ENCODE measurements around the gene NEK7.

The NEK7 gene

GRCh38 chr1:198151688-198152087, 5.1 kb upstream of the NEK7 start:
- no peaks in the 10 kb centered on the region for H3K9me3 ChIP-seq
- H3K36me3 ChIP-seq: no peaks in the 10 kb centered on the region
- no peak for TF ChIP-seq CTCF (IDR thresholded peaks at IDR 0.05; ENCODE audit: low read depth, low read length)
- no peaks in the 10 kb centered on the region for H3K27me3 ChIP-seq
- no peaks in the 10 kb centered on the region for H3K4me1 ChIP-seq
- H3K4me3 ChIP-seq (ENCODE audit: low read depth, low read length): no peak overlapping the region
- DNase-seq: no peak

- H3K27me3 ChIP-seq: no peaks in the 10 kb centered on the region
- H3K4me3 ChIP-seq (ENCODE audit: low read depth, low read length): no peak overlapping the region
- H3K36me3 ChIP-seq: no peaks in the 10 kb centered on the region
- no peak for DNase-seq
- H3K4me1 ChIP-seq: no peaks in the 10 kb centered on the region
- H3K9me3 ChIP-seq: no peaks in the 10 kb centered on the region
- TF ChIP-seq CTCF (IDR thresholded peaks at IDR 0.05; ENCODE audit: low read depth, low read length): no peak
Measured at GRCh38 chr1:198153103-198153502, 3.7 kb upstream of the NEK7 start.

GRCh38 chr1:198153804-198154203, 3.0 kb upstream of the NEK7 start:
- TF ChIP-seq CTCF (IDR thresholded peaks at IDR 0.05; ENCODE audit: low read depth, low read length): no peak
- Histone ChIP-seq H3K4me1 (no peaks in the 10 kb centered on the region), H3K27me3 (no peaks in the 10 kb centered on the region), H3K36me3 (no peaks in the 10 kb centered on the region), H3K4me3 (ENCODE audit: low read depth, low read length) (no peak overlapping the region), H3K9me3 (no peaks in the 10 kb centered on the region)
- DNase-seq: no peak

- Histone ChIP-seq H3K9me3 (no peaks in the 10 kb centered on the region), H3K27me3 (no peaks in the 10 kb centered on the region), H3K4me1 (peaks cover 3% of the 10 kb centered on the region; the same call in 1 of the 2 replicates), H3K36me3 (no peaks in the 10 kb centered on the region), H3K4me3 (ENCODE audit: low read depth, low read length) (no peak overlapping the region)
- no peak for DNase-seq
- TF ChIP-seq CTCF (IDR thresholded peaks at IDR 0.05; ENCODE audit: low read depth, low read length): no peak
Measured at GRCh38 chr1:198155253-198155652, 1.5 kb upstream of the NEK7 start.

- H3K4me3 ChIP-seq (ENCODE audit: low read depth, low read length): peak overlapping the region; percentile 74
- peak; percentile 88 for TF ChIP-seq CTCF (IDR thresholded peaks at IDR 0.05; ENCODE audit: low read depth, low read length)
- no peaks in the 10 kb centered on the region for H3K36me3 ChIP-seq
- H3K27me3 ChIP-seq: no peaks in the 10 kb centered on the region
- DNase-seq: peak; percentile 70
- no peaks in the 10 kb centered on the region for H3K9me3 ChIP-seq
- peaks cover 3% of the 10 kb centered on the region; the same call in 1 of the 2 replicates for H3K4me1 ChIP-seq
Measured at GRCh38 chr1:198156111-198156744, 570 bp upstream of the NEK7 start.

- H3K4me3 ChIP-seq (ENCODE audit: low read depth, low read length): peak overlapping the region; percentile 74
- no peak for TF ChIP-seq CTCF (IDR thresholded peaks at IDR 0.05; ENCODE audit: low read depth, low read length)
- no peaks in the 10 kb centered on the region for H3K36me3 ChIP-seq
- peaks cover 8% of the 10 kb centered on the region; the same call in 1 of the 2 replicates for H3K4me1 ChIP-seq
- no peaks in the 10 kb centered on the region for H3K9me3 ChIP-seq
- no peaks in the 10 kb centered on the region for H3K27me3 ChIP-seq
- DNase-seq: peak; percentile 89
Measured at GRCh38 chr1:198157241-198157846, 546 bp downstream of the NEK7 start.

Measured in BE2C (cell line).